ENCODE data around the gene DSCAM.

DNA sequence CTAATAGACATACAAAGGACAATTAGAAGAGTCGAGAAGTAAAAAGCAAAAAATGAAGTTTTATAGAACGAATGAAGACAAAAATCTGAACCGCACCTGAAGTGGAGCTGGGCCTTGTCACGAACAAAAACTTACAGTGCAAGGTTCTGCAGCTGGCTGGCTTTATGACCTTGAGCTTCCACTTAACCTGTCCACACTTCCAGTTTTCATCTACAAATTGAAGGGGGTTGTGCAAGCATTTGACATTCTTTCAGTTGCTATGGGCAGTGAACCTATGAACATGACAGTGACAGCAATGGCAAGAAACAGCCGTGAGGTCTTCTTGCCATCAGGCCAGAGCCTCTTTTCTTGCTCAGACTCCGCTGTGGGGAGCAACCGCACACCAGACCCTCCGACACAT lies 93.2 kb downstream of the DSCAM start:
- TF ChIP-seq EZH2 (IDR thresholded peaks at IDR 0.05; ENCODE audit: insufficient read depth, poor library complexity, severe bottlenecking), result no peak
- TF ChIP-seq EZH2phosphoT487 (IDR thresholded peaks at IDR 0.05; ENCODE audit: insufficient read depth, low read depth), result no peak
